ENCODE results near the gene SSTR3. TPM values are rescaled to one million over a fixed set of nuclear protein-coding genes. Genes with fewer than 3 reads are reported as not detected.
A peak's percentile ranks its signal among the peaks of the same experiment; 100 is the strongest.

The SSTR3 gene
- total and polyA plus RNA-seq, 2 of the 13 experiments (the other 11 are each of a cell fraction or from before 2014, with no cell fraction given), result 0.08 to 0.64 TPM

DNA sequence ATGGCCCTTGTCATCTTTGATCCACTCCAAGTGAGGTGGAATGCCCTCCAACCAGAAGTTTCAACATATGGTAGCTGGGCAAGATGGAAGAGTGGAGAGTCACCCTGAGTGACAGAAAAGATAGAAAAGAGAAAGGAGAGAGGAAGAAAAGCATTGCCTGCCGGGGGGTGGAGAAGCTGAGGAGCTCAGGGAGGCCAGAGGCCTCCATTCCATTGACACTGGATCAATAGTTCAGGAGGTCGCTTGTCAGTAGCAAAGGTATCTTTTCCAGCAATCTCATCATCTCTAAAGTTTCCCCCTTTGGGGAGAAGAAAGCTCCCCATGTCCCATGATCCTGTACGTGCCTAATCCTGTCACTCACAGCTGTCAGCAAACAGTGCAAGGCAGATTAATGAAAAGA, 17.5 kb downstream of the SSTR3 start:
- ChIA-PET POLR2A (interaction anchor here (1.1 to 1.3 kb wide), 2 partner anchors 16 to 162 kb away, joined by 3 read pairs; no protein-coding TSS in a partner anchor), CTCF (ENCODE audit: low intra/inter-chr PET ratio, low total read pairs) (no interaction called here)
- Histone ChIP-seq H3K27me3 (ENCODE audit: control insufficient read depth in 1 of 2, insufficient read depth in 2 of 2, low read length in 2 of 2) (no peaks in the 10 kb centered on the region), H3K4me3 (replicated peaks in 1 of 3; ENCODE audit: insufficient read depth in 1 of 3, low read depth in 2 of 3, low read length in 3 of 3) (no peak overlapping the region), H3K9ac (ENCODE audit: insufficient read depth, low read depth, low read length) (no peak overlapping the region), H3K9me3 (ENCODE audit: low read length) (no peaks in the 10 kb centered on the region), H3K79me2 (ENCODE audit: insufficient read depth, low read length) (no peaks in the 10 kb centered on the region), H3K4me2 (ENCODE audit: low read depth, low read length) (no peak overlapping the region), H2AFZ (ENCODE audit: low read length) (no peak overlapping the region), H3K27ac (ENCODE audit: extremely low read length, insufficient read depth, low read length) (no peak overlapping the region), H3K36me3 (replicated peaks in 1 of 2; ENCODE audit: control insufficient read depth in 1 of 2, insufficient read depth in 2 of 2, low read length in 2 of 2) (no peaks in the 10 kb centered on the region), H4K20me1 (ENCODE audit: insufficient read depth, low read length) (peaks cover 3% of the 10 kb centered on the region; the same call in 1 of the 2 replicates), H3K4me1 (ENCODE audit: insufficient read depth, low read length) (peaks cover 54% of the 10 kb centered on the region)
- intact Hi-C loops (cut with micrococcal nuclease; ENCODE audit: unreplicated experiment), result loop anchor here (5.0 kb wide), 1 partner anchor 162 kb away; no protein-coding TSS in a partner anchor
- no peak for FAIRE-seq
- no TSS peak for BruUV-seq (replicated peaks)
- in situ Hi-C loops (cut with HindIII; ENCODE audit: extremely low pct_ligation_motif_present, low pct_unique_long_range_greater_than_20kb), result loop anchor here (5.0 kb wide), 1 partner anchor 32 kb away; no protein-coding TSS in a partner anchor
- WGBS (ENCODE audit: low lambda C conversion rate), result 19% methylated on average over 3 of the region's 3 CpGs
- ATAC-seq, result no peak
- no peak for DNase-seq (ENCODE audit: low spot score)
- TF ChIP-seq, protein P1, sequence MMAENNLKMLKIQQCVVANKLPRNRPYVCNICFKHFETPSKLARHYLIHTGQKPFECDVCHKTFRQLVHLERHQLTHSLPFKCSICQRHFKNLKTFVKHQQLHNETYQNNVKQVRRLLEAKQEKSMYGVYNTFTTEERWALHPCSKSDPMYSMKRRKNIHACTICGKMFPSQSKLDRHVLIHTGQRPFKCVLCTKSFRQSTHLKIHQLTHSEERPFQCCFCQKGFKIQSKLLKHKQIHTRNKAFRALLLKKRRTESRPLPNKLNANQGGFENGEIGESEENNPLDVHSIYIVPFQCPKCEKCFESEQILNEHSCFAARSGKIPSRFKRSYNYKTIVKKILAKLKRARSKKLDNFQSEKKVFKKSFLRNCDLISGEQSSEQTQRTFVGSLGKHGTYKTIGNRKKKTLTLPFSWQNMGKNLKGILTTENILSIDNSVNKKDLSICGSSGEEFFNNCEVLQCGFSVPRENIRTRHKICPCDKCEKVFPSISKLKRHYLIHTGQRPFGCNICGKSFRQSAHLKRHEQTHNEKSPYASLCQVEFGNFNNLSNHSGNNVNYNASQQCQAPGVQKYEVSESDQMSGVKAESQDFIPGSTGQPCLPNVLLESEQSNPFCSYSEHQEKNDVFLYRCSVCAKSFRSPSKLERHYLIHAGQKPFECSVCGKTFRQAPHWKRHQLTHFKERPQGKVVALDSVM (CRISPR knock-in tag; IDR thresholded peaks at IDR 0.05), result peak; percentile 88
- TF ChIP-seq, protein P2, sequence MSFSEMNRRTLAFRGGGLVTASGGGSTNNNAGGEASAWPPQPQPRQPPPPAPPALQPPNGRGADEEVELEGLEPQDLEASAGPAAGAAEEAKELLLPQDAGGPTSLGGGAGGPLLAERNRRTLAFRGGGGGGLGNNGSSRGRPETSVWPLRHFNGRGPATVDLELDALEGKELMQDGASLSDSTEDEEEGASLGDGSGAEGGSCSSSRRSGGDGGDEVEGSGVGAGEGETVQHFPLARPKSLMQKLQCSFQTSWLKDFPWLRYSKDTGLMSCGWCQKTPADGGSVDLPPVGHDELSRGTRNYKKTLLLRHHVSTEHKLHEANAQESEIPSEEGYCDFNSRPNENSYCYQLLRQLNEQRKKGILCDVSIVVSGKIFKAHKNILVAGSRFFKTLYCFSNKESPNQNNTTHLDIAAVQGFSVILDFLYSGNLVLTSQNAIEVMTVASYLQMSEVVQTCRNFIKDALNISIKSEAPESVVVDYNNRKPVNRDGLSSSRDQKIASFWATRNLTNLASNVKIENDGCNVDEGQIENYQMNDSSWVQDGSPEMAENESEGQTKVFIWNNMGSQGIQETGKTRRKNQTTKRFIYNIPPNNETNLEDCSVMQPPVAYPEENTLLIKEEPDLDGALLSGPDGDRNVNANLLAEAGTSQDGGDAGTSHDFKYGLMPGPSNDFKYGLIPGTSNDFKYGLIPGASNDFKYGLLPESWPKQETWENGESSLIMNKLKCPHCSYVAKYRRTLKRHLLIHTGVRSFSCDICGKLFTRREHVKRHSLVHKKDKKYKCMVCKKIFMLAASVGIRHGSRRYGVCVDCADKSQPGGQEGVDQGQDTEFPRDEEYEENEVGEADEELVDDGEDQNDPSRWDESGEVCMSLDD (CRISPR knock-in tag; IDR thresholded peaks at IDR 0.05; ENCODE audit: borderline replicate concordance), result 0 out of 2 replicates have a peak, but pooled peaks have one; percentile 23
- TF ChIP-seq NR2F1 (CRISPR knock-in tag; IDR thresholded peaks at IDR 0.05) (peak in 1 of 2 experiments; percentile 47; a peak in 2 of 4 replicates), NR2F6 (IDR thresholded peaks at IDR 0.05) (peak; percentile 72), NR2F6 (CRISPR knock-in tag; IDR thresholded peaks at IDR 0.05) (0 out of 2 replicates have a peak, but pooled peaks have one; percentile 48), ONECUT2 (CRISPR knock-in tag; IDR thresholded peaks at IDR 0.05) (peak; percentile 85), ZNF557 (CRISPR knock-in tag; IDR thresholded peaks at IDR 0.05) (no peak), HNF4A (CRISPR knock-in tag; IDR thresholded peaks at IDR 0.05) (peak; percentile 46), SRF (IDR thresholded peaks at IDR 0.05; ENCODE audit: low read depth, low read length) (no peak), HNF4G (IDR thresholded peaks at IDR 0.05; ENCODE audit: borderline replicate concordance, low read depth, low read length) (peak; percentile 49; the same call in 1 of the 2 replicates), HNF4G (CRISPR knock-in tag; IDR thresholded peaks at IDR 0.05; ENCODE audit: borderline replicate concordance, low read depth) (no peak), NR2F2 (IDR thresholded peaks at IDR 0.05; ENCODE audit: borderline replicate concordance, low read depth) (peak; percentile 43; the same call in 1 of the 2 replicates)
- TF ChIP-seq, protein P3, sequence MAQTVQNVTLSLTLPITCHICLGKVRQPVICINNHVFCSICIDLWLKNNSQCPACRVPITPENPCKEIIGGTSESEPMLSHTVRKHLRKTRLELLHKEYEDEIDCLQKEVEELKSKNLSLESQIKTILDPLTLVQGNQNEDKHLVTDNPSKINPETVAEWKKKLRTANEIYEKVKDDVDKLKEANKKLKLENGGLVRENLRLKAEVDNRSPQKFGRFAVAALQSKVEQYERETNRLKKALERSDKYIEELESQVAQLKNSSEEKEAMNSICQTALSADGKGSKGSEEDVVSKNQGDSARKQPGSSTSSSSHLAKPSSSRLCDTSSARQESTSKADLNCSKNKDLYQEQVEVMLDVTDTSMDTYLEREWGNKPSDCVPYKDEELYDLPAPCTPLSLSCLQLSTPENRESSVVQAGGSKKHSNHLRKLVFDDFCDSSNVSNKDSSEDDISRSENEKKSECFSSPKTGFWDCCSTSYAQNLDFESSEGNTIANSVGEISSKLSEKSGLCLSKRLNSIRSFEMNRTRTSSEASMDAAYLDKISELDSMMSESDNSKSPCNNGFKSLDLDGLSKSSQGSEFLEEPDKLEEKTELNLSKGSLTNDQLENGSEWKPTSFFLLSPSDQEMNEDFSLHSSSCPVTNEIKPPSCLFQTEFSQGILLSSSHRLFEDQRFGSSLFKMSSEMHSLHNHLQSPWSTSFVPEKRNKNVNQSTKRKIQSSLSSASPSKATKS (CRISPR knock-in tag; IDR thresholded peaks at IDR 0.05), result no peak
- TF ChIP-seq, protein P4, sequence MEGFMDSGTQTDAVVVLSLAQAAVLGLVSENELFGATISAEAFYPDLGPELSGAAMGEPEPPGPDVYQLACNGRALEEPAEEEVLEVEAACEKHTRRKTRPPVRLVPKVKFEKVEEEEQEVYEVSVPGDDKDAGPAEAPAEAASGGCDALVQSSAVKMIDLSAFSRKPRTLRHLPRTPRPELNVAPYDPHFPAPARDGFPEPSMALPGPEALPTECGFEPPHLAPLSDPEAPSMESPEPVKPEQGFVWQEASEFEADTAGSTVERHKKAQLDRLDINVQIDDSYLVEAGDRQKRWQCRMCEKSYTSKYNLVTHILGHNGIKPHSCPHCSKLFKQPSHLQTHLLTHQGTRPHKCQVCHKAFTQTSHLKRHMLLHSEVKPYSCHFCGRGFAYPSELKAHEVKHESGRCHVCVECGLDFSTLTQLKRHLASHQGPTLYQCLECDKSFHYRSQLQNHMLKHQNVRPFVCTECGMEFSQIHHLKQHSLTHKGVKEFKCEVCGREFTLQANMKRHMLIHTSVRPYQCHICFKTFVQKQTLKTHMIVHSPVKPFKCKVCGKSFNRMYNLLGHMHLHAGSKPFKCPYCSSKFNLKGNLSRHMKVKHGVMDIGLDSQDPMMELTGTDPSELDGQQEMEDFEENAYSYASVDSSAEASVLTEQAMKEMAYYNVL (CRISPR knock-in tag; IDR thresholded peaks at IDR 0.05; ENCODE audit: borderline replicate concordance), result peak; percentile 69; the same call in 1 of the 2 replicates
- TF ChIP-seq, protein P5, sequence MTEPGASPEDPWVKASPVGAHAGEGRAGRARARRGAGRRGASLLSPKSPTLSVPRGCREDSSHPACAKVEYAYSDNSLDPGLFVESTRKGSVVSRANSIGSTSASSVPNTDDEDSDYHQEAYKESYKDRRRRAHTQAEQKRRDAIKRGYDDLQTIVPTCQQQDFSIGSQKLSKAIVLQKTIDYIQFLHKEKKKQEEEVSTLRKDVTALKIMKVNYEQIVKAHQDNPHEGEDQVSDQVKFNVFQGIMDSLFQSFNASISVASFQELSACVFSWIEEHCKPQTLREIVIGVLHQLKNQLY (CRISPR knock-in tag; IDR thresholded peaks at IDR 0.05), result no peak
